Measurements from ENCODE around the gene CDK4.

The CDK4 gene

DNA sequence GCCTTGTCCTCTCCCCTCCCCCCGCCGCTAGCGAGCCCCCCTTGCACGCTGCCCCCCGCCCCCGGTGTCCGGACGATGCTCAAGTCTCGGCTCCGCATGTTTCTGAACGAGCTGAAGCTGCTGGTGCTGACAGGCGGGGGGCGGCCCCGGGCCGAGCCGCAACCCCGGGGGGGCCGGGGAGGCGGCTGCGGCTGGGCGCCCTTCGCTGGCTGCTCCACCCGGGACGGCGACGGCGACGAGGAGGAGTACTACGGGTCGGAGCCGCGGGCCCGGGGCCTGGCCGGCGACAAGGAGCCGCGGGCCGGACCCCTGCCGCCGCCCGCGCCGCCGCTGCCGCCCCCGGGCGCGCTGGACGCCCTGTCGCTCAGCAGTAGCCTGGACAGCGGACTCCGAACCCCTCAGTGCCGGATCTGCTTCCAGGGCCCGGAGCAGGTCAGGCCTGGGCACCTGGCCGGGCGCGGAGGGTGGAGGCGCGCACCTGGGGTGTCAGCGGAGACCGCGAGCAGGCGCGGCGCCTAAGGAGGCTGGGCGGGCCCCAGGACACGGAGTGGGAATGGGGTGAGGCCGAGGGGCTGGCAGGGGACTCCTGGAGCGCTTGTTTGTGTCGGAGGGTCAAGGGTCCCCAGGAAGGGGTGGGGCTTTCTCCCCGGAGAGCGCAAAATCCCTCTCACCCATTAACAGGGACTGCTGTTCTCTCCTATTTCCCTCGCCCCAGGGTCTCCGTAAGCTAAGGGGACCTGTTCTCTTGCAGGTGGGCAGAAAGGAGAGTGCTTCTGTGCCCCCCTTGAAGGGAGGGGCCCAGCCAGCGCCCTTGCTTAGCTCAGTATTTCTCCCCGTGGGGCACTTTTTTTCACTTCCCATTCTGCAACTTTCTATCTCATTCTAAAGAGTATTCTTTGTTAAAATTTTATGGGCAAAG, 3.6 kb upstream of the CDK4 start:
- no peak for DNase-seq

DNA sequence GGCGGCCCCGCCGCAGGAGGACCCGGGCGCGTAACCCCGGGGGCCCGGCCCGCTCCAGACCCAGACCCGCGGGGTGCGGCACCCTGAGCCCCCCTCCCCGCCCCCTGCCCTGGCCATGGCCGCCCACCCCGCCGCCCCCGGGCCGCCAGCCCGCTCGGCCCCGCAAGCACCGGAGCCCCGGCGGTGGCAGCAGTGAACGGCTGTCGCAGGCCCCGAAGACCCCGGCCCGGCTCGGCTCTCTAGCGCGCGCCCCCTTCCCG, 3.0 kb upstream of the CDK4 start:
- DNase-seq: no peak

DNA sequence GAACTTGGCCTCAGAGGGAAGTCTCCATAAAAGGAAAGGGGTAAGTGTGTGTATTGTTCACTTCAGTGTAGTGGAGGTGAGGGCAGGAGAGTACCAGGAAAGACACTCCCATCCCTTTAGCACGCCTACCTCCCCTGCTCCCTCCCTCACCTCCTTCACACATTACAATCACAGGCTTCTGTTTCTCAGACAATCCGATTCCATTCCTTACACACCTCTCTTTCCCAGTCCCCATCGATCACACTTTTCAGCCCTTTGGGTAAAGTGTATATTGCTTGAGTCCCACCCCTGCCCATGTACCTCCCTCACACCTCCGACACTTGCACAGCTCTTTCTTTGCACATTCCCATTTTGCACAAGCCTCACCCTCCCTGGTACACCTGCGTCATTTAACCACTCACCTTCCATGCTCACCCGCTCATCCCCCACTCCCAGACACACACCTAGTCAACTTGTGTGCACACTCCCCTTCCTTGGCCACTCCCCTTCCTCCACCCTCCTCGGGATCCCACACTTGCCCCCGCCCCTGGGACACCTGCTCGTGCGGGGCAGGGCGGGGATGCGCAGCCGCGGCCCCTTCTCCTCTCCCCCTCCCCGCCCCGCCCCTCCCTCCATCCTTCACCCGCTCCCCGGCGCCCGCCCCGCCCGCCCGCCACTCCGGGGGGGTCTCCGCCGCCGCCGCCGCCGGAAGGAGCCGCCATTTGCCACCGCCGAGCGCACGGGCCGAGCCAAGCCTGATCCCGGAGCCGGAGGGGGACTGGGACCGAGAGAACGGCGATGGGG, 2.5 kb upstream of the CDK4 start, which contains the start of gene MARCHF9:
TSS of gene MARCHF9 (plus strand) at position 693 of the 783 bp plus-strand sequence. CDS start 426 bp downstream, outside the sequence.
- DNase-seq: peak; percentile 88

DNA sequence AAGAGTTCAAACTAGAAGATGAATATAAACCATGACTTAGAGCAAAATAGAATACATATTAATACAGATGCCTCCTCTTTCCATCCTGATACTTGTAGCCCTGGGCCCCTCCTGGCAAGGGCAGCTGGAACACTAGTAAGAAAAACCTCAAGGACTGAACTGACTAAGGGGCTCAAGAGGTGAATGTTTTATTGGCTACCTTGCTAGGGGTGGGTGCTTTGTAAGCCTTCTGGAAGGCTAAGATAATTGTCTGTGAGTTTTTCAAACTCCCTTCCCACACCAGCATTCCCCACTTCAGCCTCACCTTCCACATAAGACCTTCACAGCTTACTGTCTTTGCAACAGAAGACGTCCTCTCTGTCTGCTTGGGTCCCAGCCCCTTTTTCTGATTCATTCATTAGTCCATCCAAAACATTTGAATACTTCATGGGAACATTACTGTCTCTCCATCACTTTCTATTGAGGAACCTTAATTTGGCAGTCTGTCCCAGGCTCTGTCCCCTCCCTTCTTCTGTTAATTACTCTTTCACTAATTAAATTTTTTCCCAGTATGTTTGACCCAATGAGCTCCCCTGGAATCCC, 1.7 kb upstream of the CDK4 start:
- no peak for DNase-seq

DNA sequence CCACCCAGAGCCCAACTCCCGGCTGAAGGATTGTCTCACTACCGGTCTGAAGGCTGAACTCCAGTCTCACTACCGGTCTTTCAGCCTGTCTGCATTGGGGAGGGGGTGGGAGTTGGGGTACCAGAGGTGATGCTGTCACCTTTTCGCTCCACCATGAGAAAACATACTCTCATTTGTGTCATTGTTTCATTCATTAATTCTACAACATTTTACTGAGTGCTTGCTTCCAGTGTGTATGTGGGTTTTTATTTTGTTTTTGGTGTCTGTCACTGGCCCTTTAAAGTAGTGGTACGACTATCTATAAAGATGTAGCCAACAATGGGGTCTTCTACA, 524 bp upstream of the CDK4 start:
- no peak for DNase-seq

DNA sequence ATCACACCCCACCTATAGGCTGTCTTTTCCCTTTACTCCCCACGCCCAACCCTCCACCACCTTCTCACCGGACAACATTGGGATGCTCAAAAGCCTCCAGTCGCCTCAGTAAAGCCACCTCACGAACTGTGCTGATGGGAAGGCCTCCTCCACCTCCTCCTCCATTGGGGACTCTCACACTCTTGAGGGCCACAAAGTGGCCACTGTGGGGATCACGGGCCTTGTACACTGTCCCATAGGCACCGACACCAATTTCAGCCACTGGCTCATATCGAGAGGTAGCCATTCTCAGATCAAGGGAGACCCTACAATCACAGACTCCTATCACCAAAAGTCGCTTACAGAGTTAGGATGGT, 700 bp downstream of the CDK4 start:
- no peak for DNase-seq

DNA sequence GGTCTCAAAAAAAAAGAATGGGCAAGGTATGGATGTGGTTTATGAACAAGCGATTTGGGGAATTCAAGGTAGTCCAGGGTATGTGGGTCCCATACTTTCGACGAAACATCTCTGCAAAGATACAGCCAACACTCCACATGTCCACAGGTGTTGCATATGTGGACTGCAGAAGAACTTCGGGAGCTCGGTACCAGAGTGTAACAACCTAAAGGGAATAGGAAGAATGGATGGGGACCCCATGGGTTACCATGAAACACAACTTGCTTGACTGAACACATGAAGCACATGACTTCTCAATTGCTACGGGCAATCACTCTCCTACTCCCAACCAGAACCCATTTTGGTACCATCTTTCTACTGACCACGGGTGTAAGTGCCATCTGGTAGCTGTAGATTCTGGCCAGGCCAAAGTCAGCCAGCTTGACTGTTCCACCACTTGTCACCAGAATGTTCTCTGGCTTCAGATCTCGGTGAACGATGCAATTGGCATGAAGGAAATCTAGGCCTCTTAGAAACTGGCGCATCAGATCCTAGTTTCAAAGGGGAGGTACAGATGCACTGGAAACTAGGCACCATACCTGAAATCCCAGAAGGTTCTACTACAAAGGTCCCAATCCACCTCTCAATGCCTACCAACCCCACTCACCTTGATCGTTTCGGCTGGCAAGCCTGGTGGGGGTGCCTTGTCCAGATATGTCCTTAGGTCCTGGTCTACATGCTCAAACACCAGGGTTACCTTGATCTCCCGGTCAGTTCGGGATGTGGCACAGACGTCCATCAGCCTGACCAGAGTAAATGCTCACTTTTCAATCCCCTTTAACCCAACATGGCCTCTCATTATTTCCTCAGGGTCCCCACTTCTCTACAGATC, 1.3 kb downstream of the CDK4 start:
- DNase-seq: no peak

DNA sequence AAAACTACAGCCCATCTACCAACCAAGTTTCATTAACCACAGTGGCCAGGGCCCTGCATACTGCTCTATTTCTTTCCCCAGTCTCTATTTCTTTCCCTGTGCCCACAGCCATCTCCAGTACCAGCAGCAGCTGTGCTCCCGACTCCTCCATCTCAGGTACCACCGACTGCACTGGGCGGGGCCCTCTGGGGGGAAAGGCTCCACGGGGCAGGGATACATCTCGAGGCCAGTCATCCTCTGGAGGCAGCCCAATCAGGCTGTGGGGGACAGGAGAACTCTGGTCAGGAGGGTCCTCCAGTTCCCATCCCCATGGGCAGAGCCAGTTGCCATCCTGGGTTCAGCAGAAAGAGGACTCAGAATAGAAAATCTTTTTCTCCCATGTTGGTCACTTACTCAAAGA, 3.0 kb downstream of the CDK4 start:
- no peak for DNase-seq

DNA sequence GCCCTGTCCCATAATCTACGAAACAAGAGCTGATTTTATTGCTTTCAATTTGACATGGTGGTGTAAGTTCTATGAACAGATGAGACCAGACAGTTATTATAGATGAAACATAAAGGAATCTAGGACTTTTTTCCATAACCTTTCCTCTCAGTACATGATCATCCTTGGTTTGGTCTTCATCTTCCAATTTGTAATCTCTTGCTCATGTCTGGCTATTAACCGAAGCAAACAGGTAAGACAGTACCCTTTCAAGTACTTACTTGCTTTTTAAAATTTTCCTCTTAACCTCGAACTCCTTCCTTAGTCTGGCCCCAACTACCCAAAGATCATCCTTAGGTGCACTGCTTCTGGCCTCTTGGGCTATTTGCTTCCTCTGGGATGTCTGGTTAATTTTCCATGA, 6.1 kb downstream of the CDK4 start:
- DNase-seq: no peak

DNA sequence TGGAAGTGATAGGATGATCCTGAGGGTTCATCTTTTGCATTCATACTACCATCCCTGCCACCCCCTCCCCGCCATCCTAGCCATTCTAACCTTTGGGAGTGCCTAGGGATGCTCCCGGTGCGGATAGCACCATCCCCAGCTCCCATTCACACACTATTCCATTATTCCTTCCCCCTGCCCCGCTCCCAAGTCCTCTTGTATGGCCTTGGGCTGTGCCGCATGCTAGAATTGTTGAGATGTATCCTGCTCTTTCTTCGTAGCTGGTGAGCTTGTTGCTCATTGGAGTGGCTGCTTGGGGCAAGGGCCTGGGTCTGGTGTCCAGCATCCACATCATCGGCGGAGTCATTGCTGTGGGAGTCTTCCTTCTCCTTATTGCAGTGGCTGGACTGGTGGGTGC, 6.6 kb downstream of the CDK4 start:
- no peak for DNase-seq

DNA sequence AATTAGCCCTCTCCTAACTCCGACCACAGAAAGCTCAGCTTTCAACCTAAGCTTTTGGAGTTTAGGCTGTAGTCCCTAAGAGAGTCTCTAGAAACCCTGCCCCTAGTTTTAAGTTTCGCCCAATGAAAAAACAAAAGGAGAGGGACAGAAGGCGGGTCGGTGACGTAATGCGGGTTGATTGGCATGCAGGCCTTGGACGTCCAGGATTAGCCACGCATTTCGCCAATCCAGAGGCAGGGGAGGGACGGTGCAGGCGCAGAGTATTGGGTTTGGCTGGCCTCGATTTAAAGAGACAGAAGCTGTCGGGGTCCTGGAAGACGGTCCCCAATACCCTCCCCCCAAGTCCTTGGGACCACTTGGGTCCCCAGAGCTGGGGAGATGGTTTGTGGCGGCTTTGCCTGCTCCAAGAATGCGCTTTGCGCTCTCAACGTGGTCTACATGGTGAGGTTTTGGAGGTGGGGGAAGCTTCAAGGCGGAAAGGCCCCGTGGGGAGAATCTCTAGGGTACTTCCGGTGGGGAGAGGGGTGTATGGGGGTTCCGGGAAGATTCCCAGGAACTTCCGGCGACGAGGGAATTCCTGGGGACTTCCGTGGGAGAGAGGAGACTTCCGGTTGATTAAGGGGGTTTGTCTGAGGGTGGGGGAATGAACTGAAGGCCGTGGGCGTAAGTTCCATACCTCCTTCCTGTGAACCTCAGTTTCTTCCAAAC, 7.2 kb downstream of the CDK4 start, which contains the start of gene TSPAN31:
TSS of gene TSPAN31 (plus strand) at position 263 of the 708 bp plus-strand sequence. CDS start at position 379, 116 bp downstream.
- peak; percentile 97 for DNase-seq

DNA sequence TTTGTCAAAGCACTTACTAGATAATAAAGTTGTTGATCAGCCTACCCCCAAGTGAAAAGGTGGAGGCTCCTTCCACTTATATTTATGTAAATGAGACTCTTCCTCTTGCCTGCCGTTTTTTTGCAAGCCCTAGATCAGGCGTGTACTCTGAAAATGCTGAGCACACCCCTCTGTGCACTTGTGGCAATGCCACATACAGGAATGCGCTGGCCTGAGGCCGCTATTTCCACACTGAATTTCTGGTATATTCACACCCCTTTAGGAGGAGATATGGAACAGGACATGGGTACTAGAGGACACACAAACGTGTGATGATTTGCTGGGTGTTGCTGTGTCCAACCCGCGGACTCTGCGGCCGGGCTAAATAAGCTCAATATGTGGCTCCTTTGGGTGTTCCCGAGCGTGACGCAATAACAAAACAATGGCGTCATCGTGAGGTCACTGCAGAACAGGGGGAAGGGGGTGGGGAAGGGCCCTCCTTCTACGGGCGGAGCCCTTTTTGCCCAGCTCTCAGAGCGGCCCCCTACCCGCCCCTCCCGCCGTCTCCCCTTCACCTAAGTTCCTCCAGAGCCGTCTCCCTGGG, 7.8 kb downstream of the CDK4 start:
- DNase-seq: peak; percentile 90

DNA sequence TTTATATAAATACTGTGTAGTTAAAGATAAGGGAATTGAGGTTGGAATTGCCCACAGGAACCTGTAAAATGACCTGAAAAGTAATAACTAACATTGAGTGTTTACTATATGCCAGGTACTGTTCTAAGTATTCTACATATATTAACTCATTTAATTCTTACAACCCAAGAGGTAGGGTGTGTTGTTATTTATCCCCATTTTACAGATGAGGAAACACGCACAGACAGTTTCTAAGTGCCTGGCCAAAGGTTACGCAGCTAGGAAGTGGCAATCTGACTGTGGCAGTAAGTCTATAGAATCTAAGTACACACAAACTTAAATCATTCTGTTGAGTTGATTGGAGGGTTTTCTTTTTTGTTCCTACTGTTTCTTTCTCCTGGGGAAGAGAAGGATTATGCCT, 8.3 kb downstream of the CDK4 start:
- DNase-seq: no peak

DNA sequence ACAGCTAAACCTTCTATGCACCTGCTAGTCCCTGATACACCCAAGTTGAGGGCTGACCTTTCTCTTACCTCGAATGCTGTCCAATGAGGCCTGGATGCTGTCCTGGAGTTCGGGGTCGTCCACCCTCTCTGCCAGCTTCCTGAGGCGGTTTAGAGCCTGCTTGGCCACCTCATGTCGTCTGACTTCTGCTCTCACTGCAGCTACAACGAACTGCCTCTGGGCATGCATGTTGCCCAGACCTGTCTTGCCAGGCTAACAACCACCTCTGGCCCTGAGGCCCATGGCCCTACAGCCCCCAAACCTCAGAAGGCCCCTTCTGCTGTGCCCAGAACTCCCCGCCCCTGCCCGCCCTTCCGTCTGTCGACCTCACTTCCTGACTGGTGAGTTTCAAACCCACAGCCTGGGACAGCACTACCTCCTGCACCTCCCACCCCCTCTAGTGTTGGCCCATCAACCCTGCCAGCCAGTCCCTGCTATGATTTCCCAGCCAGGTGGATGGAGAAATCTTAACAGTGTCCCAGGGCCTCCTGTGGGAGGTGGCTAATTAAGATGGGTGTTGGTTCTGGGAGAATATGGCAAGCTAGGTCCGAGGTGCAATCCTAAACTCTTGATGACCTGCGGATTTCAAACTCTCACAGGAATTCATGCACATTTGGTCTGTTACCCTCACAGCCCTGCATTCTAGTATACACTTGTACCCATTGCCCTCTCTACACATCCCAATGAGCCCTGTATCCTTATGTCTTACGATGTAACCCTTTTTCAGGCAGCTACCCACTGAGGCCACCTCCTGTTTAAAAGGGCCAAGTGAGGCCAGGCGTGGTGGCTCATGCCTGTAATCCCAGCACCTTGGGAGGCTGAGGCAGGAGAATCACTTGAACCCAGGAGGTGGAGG, 10.0 kb downstream of the CDK4 start:
- peak; percentile 84 for DNase-seq

DNA sequence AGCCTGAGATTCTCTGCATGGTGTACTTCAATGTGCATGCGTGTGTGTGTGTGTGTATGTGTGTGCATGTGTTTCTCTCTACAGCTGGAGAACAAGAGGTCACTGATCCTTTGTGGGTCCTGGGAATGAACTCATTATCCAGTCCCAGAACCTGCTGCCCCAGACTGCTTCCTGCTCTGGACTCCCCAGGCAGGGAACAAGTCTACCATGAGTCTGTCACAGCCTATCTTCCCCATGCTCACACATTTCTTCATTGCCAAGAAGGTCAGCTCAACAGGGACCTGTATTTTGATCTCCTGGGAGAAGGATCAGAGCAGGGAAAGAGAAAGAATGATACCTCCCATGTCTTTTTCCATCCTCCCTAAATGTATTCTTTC, 10.7 kb downstream of the CDK4 start:
- DNase-seq: no peak

DNA sequence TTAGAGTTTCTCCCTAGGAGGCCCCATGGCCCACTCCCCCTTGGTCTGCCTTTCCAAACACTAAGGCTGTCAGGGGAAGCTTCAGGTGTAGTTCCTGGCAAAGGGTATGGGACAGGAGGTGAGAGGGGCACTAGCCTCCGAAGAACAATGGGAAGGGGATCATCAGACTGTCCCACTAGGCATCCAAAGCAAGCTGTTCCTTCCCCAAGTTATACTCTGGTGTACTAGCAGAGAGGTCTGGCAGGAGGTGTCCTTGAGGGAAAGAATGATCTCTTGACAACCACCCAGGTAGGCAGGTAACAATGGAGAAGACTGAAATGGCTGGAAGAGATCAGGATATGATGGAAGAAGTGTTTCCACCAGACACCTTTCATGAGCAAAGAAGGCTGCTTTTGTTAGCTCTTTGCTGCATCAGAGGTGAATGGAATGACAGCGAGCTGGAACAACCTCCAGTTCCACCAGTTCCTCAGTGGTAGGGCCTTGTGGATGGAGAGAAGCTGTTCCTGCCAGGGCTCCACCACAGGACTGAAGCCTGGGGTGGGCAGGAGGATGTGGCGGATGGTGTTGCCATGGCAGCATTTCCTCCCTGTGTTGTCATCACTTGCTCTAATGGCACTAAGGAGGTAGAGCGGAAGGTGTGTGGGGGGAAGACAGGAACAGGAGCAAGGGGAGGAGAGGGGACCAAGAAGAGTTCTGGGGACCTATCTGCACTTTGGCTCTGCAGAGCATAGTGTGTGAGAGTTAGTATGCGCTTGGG, 11.3 kb downstream of the CDK4 start:
- DNase-seq: peak; percentile 81

DNA sequence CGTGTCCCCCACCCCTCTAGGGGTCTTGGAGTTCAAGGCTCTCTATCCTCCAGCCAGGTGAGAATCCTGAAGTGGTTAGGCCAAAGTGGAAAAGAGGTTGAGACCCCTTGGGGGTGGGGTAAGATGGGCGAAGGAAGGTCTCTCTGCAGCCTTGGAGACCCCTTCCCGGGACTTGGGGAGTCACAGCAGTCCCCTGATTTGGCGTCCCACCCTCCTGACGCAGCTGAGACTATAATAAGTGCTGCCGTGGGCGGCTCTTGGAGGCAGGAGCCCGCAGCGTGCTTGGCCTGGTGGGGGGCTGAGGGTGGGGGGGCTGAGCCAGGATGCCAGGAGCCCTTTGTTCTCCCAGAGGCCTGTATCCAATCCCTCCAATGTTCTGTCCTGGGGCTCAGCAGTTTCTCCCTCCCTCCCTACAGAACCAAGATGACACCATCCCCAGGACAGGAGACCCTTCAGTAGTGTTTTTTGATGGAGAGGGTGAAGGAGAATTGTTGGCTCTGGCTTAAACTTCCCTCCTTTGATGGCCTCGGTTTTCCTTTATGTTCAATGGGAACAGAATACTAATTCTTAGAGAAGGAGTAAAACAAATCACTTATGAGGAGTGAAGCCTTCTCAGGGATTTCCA, 12.1 kb downstream of the CDK4 start:
- no peak for DNase-seq

DNA sequence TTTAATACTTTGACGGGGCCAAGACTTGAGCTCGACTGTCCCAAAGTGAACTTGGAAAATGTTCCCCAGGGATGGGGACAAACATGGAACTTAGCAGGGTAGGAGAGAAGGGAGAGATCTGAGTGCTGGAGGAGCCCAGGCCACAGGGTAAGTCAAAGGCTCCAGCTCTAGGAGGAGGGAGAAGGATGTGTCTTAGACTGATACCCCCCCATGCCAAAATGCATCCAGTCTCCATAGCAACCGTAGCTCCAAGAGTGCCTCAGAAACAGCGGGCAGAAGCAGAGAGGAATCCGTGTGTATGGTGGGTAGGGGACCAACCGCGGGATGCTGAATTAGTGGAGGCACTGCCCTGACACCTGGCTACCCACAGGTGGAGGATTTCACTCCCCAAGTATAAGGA, 12.7 kb downstream of the CDK4 start:
- no peak for DNase-seq

DNA sequence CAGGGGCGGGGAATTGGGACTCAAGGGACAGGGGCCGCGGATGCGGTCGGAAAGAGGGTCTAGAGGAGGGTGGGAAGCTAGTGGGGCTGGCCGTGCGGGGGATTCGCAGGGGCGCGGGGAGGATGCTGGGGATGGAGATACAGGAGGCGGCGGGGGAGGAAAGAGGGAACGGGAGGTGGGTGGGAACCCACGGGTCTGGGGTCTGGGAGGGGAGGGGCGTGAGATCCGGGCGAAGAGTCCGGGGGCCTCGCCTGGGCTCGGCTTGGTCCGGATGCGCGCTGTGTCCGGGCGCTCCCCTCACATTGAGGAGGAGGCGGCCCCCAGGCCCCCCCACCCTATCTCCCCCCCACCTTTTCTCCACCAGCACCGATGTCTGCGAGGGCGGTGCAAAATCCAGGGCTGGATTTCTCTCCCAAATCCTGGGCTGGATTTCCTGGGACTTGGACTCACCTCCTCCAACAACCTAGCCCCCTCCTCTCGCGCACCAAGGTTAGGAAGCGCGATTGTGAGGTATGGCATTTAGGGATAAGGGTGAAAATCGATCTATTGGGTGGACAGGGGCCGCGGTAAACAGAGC, 13.4 kb downstream of the CDK4 start, which contains the start of gene AGAP2:
TSS of gene AGAP2 (minus strand) at position 82 of the 577 bp plus-strand sequence. CDS start 496 bp downstream, outside the sequence.
- DNase-seq: no peak
